Cardiac muscle cell (in vitro differentiated cells and primary cell): ENCODE results near the gene GPR152. TPM values are rescaled to one million over a fixed set of nuclear protein-coding genes. Genes with fewer than 3 reads are reported as not detected.

ENCODE experiments used
- DNase-seq, 2 donors: peaks; one replicate each; pipeline versions ENCODE4 v3.0.0 to v3.0.0-alpha.2; 2010 to 2017; ENCODE audit warnings: low read depth in 1 of 2, low spot score in 1 of 2
- H3K27ac ChIP-seq: fragments of 200-600 bp; sonication (generic); 2 replicates; pipeline ENCODE4 v1.5.1; 2016
- H3K27me3 ChIP-seq: fragments of 200-600 bp; sonication (generic); 2 replicates; pipeline ENCODE4 v1.6.0; 2016; ENCODE audit warnings: control low read depth
- H3K36me3 ChIP-seq: fragments of 200-600 bp; sonication (generic); 2 replicates; pipeline ENCODE4 v1.5.1; 2016; ENCODE audit warnings: control low read depth
- H3K4me1 ChIP-seq: fragments of 200-600 bp; sonication (generic); 2 replicates; pipeline ENCODE4 v1.8.1; 2017; ENCODE audit warnings: low read depth, mild to moderate bottlenecking, mixed run types
- H3K4me3 ChIP-seq: fragments of 200-600 bp; sonication (generic); 2 replicates; pipeline ENCODE4 v1.5.1; 2016; ENCODE audit warnings: mild to moderate bottlenecking
- H3K9me3 ChIP-seq: fragments of 200-600 bp; sonication (generic); 2 replicates; pipeline ENCODE4 v1.5.1; 2017; ENCODE audit warnings: low read depth, mild to moderate bottlenecking, control low read depth
- CTCF ChIP-seq: IDR thresholded peaks from 2 replicates; pipeline ENCODE4 v1.5.1; 2012; ENCODE audit warnings: low read depth, mild to moderate bottlenecking, low read length
- polyA plus RNA-seq: library from polyadenylated mRNA; unstranded; fragments of >200 nt; fragmentation: Nextera tagmentation; extraction: Ambion mirVana; gene quantifications from 2 replicates; pipeline ENCODE4 v1.2.1, GENCODE V29; 2016
- total RNA-seq: library from RNA; depleted of rRNA; stranded (reverse); fragments of >200 nt; gene quantifications from 2 replicates; pipeline ENCODE4 v1.2.3, GENCODE V29; 2016

Gene GPR152
- total and polyA plus RNA-seq, 2 experiments from 2014 or later, result not detected

- TF ChIP-seq CTCF, result no peak
- no peaks in the 10 kb centered on the region for H3K9me3 ChIP-seq
These were observed 47.4 kb upstream of the GPR152 start for GRCh38 chr11:67499808-67500483.

GRCh38 chr11:67498544-67498972 lies 46.0 kb upstream of the GPR152 start:
- peaks cover under 1% of the 10 kb centered on the region for H3K36me3 ChIP-seq
- no peak for DNase-seq
- no peak for TF ChIP-seq CTCF
- no peak overlapping the region for H3K27ac ChIP-seq
- H3K9me3 ChIP-seq, result no peaks in the 10 kb centered on the region
- H3K27me3 ChIP-seq, result peaks cover 8% of the 10 kb centered on the region
- no peaks in the 10 kb centered on the region for H3K4me1 ChIP-seq
- H3K4me3 ChIP-seq, result no peak overlapping the region

More at GRCh38 chr11:67499808-67500483, 47.4 kb upstream of the GPR152 start:
- H3K4me3 ChIP-seq, result no peak overlapping the region
- H3K27ac ChIP-seq, result no peak overlapping the region
- no peaks in the 10 kb centered on the region for H3K36me3 ChIP-seq
- H3K4me1 ChIP-seq, result no peaks in the 10 kb centered on the region
- H3K27me3 ChIP-seq, result peaks cover 9% of the 10 kb centered on the region
- no peak for DNase-seq

GRCh38 chr11:67497656-67498291 lies 45.2 kb upstream of the GPR152 start:
- DNase-seq, result no peak
- Histone ChIP-seq H3K4me3 (no peak overlapping the region), H3K27me3 (no peaks in the 10 kb centered on the region), H3K4me1 (no peaks in the 10 kb centered on the region), H3K27ac (no peak overlapping the region), H3K9me3 (no peaks in the 10 kb centered on the region), H3K36me3 (peaks cover 4% of the 10 kb centered on the region)
- no peak for TF ChIP-seq CTCF

GRCh38 chr11:67496113-67496512 lies 43.6 kb upstream of the GPR152 start:
- H3K27ac ChIP-seq, result no peak overlapping the region
- H3K4me3 ChIP-seq, result no peak overlapping the region
- H3K36me3 ChIP-seq, result peaks cover 4% of the 10 kb centered on the region
- DNase-seq, result no peak
- H3K27me3 ChIP-seq, result no peaks in the 10 kb centered on the region
- no peaks in the 10 kb centered on the region for H3K4me1 ChIP-seq
- no peaks in the 10 kb centered on the region for H3K9me3 ChIP-seq
- no peak for TF ChIP-seq CTCF

GRCh38 chr11:67495234-67496005 lies 42.9 kb upstream of the GPR152 start:
- H3K27ac ChIP-seq, result no peak overlapping the region
- no peaks in the 10 kb centered on the region for H3K27me3 ChIP-seq
- no peak for TF ChIP-seq CTCF
- peaks cover 4% of the 10 kb centered on the region for H3K36me3 ChIP-seq
- H3K4me3 ChIP-seq, result no peak overlapping the region
- no peaks in the 10 kb centered on the region for H3K9me3 ChIP-seq
- no peaks in the 10 kb centered on the region for H3K4me1 ChIP-seq
- no peak for DNase-seq
